ENCODE measurements around the gene ADD3.

ADD3 gene

DNA sequence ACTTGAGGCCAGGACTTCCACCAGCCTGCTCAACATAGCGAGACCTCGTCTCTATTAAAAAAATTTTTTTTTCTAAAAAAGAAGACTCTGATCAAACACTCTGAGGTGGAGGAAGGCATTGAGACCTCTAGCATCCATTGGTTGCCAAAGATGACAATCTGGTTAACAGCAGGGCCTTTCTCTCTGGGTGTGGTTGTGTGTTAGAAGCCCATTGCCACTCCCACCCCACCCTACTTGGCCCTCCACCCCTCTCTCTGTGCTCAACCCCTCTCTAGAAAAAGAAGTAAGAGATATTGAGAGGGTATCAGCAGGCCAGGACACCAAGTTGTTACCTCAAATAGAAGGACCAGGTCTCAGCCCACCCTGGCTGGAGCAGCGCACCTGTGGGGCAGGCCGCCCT, 142.3 kb downstream of the ADD3 start:
- no peak for DNase-seq (ENCODE audit: low spot score)
- no peak for FAIRE-seq

DNA sequence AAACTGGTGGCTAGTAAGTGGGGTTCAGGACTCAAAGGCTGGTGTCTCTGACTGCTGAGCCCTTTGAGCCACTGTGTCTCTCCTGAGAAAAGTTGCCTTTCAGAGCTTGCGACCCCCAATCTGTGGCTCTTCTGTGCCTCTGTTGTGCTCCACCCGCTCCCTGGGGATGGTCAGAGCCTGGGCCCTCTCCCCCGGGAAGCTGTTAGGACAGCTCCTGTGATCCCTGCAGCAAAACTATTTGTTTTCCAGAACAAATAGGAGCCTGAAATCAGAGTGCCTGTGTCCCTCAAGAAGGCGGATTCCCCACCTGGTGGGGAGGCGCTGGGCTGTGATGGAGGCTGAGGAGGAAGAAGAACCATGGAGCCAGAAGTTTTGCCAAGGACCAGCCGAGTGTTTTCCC, 143.2 kb downstream of the ADD3 start:
- no peak for DNase-seq (ENCODE audit: low spot score)
- FAIRE-seq, result no peak

DNA sequence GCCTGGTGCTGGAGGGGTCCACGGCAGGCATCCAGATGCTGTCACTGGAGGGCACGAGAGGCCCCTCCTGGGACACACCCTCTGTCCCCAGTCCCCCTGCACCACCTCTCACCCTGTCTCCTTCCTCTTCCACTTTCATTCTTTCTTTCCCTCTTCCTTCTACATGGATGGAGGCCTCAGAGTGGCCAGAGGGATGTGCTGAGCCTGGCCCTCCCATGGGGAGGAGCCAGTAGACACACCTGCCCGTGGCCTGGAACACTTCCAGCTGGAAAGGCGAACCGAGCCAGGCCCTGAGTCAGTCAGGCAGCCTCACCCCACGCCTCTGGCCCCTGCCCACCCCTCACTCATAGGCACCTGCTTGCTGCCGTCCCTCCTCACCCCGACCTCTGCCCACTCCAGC, 143.7 kb downstream of the ADD3 start:
- FAIRE-seq (no peak), DNase-seq (ENCODE audit: low spot score) (no peak)

DNA sequence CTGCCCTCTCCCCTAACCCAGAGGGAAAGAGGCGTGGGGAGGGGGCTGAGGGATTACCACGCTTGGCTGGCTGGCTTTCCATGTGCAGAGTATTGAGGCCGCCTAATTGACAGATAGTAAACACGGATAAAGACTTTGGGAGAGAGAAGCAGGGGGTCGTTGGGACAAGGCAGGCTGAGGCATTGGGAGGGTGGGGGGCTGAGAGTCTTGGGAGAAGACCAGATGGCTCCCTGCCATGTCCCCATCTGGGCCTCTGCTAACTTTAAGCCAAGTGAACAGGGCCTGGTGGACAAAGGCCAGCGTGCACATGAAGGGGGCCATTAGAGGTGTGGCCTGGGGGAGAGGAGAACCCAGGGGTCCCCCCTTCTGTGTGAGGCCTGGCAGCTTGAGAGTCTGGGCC, 144.2 kb downstream of the ADD3 start:
- FAIRE-seq, result no peak
- DNase-seq (ENCODE audit: low spot score), result no peak

DNA sequence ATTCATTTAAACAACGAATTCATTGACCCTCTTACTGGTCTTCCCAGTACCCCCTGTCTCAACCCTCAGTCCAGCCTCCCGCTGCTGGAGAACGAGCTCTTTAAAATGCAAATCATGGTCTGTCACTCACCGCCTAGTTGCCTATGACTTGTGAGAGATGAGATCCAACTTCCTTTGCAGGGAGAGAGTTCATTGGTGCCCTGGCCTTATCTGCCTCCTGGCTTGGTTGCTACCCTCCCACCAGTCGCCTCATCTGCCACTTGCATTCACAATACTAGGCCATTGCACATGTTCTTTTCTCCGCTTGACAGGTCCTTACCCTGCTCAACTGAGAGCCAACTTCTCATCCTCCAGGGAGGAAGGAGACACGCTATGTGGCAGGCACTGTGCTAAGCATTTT, 145.6 kb downstream of the ADD3 start:
- DNase-seq (ENCODE audit: low spot score) (no peak), FAIRE-seq (no peak)

DNA sequence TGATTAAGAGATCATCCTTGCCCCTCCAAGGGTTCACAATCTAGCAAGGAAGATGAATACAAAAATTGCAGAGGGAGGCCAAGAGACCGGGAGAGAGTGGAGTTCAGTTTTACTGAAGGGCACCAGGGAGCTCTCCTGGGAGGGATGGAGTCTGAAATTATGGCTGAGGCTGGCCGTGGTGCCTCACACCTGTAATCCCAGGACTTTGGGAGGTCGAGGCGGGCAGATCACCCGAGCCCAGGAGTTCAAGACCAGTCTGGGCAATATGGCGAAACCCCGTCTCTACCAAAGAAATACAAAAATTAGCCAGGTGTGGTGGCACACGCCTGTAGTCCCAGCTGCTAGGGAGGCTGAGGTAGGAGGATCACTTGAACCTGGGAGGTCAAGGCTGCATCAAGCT, 148.3 kb downstream of the ADD3 start:
- FAIRE-seq (no peak), DNase-seq (ENCODE audit: low spot score) (no peak)

DNA sequence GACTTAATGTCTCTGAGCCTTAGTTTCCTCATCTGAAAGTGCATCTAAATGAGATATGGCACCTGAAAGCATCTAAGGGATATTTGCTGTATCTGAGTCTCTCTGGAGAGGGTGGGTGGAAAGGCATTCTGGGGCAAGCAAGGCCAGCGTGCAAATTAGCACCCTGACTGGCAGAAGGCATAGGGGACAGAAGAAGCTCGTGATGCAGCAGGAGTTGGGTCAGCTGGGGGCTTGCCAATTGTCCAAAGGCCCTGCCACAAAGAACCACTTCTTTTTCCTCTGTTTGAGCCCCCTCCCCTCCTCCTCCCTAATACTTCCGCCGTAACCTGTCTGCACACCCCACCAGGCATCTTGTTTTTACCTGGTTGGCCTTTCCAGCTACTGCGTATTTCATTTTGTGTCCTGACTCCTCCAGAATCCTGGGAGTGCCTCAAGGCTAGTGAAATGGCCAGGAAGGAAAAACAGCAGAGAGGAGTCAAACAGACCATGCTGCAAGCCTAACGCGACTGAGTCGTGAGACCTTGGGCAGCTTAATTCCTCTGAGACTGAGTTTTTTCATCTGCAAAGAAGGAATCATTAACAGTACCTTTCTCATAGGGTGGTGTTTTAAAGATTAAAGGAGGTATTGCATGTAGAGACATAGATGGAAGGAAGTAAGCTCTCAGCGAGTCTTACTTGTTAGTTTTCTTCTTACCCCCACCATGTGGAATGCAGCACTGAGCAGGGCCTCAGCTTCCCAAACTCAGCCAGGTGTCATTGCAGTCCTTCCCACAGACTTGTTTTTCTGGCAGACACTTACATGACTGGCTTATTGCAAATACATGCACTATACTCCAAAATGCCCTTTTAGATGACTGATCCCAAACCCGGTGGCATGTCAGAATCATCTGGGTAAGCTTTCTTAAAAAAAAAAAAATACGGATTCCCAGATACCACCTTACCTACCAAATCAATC, 150.5 kb downstream of the ADD3 start:
- DNase-seq (ENCODE audit: low spot score) (no peak), FAIRE-seq (no peak)

DNA sequence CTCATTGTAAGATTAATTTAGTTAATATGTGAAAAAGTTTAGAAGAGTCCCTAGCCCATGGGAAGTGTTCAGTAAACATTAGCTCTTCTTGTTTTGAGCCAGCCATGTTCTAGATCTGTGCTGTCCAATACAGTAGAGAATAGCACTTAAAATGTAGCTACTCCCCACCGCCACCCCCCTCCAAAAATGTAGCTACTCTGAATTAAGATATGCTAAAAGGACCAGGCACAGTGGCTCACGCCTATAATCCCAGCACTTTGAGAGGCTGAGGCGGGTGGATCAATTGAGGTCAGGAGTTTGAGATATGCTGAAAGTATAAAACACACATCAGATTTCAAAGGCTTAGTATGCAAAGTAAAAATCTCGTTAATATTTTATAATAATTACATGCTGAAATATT, 152.3 kb downstream of the ADD3 start:
- FAIRE-seq (no peak), DNase-seq (ENCODE audit: low spot score) (no peak)

DNA sequence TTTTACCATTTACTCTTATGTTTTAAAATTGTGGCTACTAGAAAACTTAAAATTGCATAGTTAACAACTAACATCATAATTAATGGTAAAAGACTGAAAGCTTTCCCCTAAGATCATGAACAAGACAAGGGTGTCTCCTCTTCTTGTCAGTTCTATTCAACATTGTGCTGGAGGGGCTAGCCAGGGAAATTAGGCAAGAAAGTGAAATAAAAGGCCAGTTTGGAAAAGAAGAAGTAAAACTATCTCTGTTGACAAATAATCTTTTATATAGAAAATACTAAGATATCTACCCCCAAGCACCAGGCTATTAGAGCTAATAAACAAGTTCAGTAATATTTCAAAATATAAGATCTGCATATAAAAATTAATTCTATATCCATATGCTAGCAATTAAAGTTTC, 152.7 kb downstream of the ADD3 start:
- no peak for DNase-seq (ENCODE audit: low spot score)
- FAIRE-seq, result no peak

DNA sequence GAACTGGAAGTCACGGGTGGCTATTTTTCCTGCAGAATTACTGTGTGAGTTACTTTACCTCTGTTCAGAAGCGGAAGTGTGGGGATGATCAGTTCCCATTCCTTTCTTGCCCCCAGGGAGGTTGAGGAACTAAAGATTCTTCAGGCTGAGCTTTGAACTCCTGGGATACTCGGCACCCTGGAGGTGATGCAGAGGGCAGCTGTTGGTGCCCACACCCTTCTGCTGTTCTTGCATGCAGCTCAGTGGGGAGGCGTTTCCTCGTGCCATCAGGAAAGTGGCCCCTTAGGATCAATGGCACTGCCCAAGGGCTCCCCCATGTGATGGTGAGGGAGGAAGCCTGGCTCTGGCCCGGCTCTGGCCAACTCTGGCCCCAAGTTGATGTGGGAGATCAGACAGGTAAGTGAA, 155.0 kb downstream of the ADD3 start:
- FAIRE-seq (no peak), DNase-seq (ENCODE audit: low spot score) (no peak)

DNA sequence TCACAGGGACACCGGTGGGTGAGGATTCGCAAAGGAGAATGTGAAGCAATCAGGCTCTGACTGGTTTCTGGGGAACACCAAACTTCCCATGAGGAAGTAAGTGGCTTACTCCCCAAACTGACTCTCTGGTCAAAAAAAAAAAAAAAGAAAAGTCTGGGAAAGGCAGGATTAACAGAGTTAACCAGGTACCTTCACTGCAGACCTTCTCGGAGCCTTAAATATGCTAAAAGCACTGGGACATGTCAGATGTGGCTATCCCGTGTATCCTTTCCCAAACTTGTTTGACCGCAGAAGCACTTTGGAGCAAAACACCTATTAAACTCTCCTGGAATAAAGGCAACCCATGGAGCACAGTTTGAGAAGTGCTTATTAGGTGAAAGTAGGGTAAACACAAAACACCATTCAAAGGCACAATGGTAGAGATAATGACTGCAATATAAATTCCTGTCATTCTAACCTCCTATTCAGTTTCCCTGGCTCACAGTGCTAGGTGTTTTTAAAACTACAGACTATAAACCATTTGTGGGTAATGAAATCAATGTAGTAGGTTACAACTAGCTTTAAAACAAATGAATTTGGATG, 155.5 kb downstream of the ADD3 start:
- FAIRE-seq (no peak), DNase-seq (ENCODE audit: low spot score) (no peak)

DNA sequence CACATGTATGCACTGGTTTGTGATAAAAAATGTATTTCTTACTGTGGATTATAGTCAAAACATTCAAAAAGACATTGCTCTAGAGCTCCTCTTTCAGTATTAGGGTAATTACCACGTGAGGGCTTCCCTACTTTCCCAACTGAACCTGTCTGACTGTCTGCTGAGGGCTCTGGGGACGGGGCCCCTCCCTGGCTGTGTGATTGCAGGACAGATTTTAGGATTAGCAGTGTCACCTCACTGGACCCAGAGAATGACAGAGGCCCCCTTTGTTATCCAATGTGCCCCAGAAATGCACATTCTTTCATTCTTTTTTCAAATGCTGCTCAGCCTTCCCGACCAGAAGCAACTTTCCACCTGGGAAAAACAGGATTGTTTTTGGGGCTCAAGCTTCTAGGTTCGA, 156.1 kb downstream of the ADD3 start:
- FAIRE-seq (no peak), DNase-seq (ENCODE audit: low spot score) (no peak)

DNA sequence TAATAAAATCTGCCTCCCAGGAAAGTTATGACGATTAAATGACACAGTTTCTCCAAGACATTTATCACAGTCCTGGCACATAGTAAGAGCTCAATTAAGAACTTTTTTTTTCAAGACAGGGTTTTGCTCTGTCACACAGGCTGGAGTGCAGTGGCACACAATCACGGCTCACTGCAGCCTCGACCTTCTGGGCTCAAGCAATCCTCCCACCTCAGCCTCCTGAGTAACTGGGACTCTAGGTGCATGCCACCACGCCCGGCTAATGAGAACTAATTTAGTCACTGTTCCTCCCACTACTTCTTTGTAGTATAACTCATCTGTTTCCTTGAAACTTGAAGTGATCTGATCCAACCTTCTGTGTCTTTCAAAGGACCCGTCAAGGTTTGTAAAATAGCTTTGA, 157.5 kb downstream of the ADD3 start:
- FAIRE-seq (no peak), DNase-seq (ENCODE audit: low spot score) (no peak)

DNA sequence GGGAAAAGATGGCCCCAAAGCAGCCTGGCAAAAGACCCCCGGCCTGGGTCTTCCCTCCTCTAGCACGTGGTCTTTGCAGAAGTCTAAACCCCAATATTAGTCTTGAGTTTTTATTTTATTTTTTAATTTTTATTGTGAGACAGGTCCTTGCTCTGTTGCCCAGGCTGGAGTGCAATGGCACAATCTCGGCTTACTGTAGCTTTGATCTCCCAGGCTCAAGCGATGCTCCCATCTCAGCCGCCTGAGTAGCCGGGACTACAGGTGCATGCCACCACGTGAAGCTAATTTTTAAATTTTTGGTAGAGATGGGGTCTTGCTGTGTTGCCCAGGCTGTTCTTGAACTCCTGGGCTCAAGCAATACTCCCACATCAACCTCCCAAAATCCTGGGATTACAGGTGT, 159.4 kb downstream of the ADD3 start:
- FAIRE-seq (no peak), DNase-seq (ENCODE audit: low spot score) (no peak)

DNA sequence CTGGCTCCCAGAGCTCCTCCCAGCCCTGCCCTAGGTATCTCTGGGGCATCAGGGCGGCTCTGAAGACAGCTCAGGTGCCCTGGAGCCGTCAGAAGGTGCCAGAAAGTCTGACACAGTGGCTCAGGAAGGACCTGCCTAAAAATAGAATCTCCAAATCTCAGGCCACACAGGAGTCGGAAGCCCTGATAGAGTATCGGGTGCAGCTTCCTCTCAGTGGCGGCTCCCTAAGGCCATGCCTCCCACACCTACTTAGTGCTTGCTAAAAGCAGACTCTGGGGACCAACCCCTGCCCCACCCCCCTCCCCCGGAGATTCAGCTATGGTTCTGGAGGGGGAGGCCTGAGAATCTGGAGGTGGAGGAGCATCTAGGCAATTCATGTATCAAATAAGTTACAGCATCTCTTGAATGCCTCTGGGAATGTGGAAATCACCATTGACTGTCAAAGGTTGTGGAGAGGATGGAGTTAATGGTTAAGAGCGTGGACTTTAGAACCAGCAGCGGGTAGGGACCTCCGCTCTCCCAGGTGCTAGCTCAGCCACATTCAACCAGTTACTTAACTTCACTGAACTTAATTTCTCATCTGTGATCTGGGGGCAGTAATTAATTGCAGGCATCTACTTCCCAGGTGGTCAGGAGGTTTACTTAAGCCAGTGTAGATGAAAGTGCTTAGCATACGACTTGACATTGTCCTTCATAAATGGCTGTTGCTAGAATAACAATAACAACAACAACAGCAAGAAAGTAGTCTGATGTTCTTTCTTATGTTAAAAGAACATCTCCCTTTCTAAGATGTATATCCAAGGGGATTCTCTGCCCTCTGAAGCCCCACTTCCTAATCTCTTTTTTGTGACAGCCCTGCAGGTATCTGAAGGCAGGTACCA, 161.1 kb downstream of the ADD3 start:
- FAIRE-seq (no peak), DNase-seq (ENCODE audit: low spot score) (no peak)

DNA sequence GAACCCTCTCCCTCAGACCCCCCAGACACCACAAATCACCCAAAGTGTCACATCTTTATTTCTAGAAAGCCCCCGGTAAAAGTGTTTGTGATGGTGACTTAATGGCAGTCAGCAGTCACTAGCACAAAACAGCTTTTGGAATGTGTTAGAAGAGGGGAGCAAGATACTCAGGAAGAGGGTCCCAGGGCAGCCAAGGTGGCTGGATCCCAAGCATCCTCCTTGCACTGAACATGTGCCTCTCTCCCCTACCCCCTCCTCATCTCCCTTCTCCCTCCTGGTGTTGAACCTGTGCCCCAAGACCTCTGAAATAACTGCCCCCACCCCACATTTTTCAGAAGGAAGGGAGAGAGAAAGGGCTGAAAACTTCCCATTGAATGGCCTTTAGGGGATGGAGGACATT, 161.8 kb downstream of the ADD3 start:
- DNase-seq (ENCODE audit: low spot score) (no peak), FAIRE-seq (no peak)

DNA sequence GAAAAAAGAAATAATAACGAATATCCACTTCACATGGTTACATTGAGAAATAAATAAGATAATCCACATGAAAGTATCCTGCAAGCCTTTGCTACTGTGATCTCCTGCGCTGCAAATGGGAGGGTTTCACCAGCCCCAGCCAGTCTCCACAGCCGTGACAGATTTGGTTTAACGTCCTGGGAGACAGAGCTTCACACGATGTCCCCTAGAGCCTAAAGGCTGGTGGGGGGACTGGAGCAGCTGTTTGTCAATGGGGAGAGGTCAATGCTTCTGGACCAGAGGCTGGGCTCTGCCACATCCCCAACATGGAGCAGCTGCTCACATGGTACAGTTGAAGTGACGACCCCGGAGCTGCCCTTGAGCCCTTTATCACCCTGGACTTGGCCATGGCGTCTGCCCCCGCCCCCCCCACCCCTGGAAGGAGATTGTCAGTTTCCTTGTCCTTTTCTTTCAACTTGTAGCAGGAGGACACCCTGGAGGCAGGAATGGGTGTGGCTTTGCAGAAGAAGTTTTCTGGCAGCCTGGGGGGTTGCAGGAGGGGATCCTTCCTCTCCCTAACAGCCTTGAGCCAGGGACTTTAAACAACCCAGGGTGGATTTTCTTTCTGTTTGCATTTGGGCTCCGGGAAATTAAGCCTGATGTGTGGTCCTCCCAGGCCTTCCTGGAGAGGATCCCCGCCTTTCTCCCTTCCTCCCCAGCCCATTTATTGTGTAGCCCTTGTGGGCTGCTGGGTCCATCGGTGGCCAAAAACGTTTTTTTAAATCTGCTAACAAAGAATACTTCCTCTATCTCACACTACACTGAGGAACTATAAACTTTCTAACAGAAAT, 162.6 kb downstream of the ADD3 start:
- no peak for DNase-seq (ENCODE audit: low spot score)
- no peak for FAIRE-seq

DNA sequence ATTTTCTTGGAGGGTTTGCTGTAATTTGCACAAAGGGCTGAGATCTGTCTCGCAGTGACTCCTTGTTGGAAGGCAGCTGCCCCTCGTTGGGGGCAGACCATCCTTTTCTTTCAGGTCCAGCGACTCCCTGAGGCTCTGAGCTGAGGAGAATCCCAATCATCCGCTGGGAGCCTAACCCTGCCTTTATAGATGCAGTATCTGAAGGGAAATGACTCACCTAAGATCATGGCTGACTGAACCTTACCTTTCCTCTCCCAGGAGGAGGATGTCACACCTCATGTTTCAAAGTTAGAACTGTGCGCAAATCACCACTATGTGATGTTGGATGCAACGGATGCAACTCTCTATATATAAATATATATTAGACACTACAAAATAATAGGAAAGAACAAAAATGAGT, 163.2 kb downstream of the ADD3 start:
- FAIRE-seq, result no peak
- DNase-seq (ENCODE audit: low spot score), result no peak

DNA sequence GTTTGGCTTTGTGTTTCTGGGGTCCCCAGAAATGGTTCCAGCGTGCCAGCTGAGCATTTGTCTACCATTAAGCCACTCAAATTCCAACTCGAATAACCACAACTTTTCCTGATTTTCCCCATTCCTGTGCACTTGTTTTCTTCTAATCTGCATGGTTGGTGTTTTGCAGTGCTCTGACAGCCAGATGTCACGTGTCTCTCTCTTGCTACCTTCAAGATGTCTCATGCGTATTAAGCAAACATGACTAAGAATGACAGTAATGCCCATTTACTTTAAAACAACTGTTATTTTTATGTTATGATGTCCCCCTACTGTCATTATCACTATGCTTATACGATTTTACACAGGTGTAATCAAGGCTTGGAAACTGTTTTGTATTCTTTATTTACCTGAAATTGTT, 164.4 kb downstream of the ADD3 start:
- DNase-seq (ENCODE audit: low spot score) (no peak), FAIRE-seq (no peak)

DNA sequence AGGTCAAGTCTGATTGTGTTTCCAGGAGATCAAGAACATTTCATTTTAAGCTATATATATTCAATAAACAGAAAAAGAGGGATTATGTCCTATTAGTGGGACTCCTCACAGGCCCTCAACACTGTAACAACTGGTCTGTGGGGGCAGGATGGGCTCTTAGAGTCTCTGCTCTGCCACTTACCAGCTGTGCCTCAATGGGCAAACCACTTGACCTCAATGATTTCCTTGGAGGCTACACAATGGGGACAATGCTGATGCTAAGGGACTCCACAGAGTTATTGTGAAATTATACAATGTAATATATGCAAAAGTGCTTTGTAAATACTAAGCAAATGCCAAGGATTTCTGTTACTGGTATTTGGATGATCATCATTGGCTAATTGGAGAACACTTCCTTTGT, 166.4 kb downstream of the ADD3 start:
- DNase-seq (ENCODE audit: low spot score) (no peak), FAIRE-seq (no peak)

DNA sequence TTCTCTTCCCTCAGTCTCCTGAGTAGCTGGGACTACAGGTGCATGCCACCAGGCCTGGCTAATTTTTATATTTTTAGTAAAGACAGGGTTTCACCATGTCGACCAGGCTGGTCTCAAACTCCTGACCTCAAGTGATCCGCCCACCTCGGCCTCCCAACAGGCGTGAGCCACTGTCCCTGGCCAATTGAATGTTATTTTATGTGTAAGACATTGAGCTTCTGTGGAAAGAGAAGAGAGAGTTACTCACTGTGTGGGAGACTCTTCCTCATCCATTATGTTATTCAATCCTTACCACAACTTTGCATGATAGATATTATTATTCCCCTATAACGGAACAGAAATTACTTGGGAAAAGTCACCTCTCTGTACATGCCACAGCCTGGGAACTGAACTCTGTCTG, 167.0 kb downstream of the ADD3 start:
- FAIRE-seq, result no peak
- no peak for DNase-seq (ENCODE audit: low spot score)

All from urothelium cell line (cell line).